Measurements from ENCODE around the gene ECSIT.
"Not testable (repeated sequence)": the region's sequence is repeated elsewhere in the genome, so short reads cannot be mapped to it uniquely, and the experiment has no call there.

Gene ECSIT

DNA sequence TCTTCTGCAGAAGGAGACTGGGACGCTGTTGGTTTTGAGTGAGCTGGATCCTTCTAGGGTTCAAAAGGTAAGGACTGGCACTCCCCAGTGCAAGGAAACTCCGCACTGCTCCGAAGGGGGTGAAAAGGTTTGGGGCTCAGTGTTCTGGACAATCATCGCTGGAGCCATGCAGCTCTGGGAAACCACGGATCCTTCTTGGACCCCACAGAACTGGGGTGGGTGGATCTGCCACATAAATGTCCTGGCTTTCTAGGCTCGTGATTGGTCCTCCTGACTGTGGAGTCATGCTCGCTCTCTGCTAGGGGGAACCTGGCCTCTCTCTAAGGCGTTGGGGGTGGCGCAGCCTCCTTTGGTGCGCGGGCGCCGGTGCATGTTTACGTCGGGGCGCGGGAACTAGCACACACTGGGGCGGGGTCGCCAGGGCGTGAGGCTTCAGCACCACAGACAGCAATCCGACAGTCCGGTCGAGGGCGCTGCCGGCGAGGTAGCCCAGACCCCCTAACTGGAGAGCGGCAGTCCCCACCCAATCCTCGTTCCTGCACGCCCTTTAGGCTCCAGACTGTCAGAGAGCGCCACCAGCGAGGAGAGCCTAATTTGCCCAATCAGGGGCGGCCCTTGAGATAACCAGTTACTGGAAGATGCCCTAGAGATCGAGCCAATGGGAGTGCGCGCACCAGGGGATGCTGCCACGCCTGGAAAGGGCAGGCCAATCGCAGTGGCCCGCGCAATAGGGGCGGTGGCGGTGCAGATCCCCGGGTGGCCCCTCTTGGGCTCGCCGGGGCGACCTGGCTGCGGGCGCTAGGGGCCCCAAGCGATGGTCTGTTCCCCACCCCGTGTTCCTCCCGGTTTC, 47.2 kb downstream of the ECSIT start:
- WGBS = 11% methylated on average over 50 of the region's 50 CpGs
- Histone ChIP-seq H3K9me3 (ENCODE audit: insufficient read depth, low read depth, low read length) (no peaks in the 10 kb centered on the region), H3K27me3 (ENCODE audit: insufficient read depth, low read length) (peaks cover 46% of the 10 kb centered on the region), H3K9ac (ENCODE audit: low read depth, low read length) (no peak overlapping the region), H3K27ac (ENCODE audit: low read depth, low read length) (no peak overlapping the region; the same call in 1 of the 2 replicates), H3K4me3 (ENCODE audit: low read length) (peak overlapping the region; percentile 42), H3K36me3 (ENCODE audit: insufficient read depth, low read length) (no peaks in the 10 kb centered on the region), H3K4me1 (ENCODE audit: insufficient read depth, low read length) (no peaks in the 10 kb centered on the region; the same call in 1 of the 2 replicates)

DNA sequence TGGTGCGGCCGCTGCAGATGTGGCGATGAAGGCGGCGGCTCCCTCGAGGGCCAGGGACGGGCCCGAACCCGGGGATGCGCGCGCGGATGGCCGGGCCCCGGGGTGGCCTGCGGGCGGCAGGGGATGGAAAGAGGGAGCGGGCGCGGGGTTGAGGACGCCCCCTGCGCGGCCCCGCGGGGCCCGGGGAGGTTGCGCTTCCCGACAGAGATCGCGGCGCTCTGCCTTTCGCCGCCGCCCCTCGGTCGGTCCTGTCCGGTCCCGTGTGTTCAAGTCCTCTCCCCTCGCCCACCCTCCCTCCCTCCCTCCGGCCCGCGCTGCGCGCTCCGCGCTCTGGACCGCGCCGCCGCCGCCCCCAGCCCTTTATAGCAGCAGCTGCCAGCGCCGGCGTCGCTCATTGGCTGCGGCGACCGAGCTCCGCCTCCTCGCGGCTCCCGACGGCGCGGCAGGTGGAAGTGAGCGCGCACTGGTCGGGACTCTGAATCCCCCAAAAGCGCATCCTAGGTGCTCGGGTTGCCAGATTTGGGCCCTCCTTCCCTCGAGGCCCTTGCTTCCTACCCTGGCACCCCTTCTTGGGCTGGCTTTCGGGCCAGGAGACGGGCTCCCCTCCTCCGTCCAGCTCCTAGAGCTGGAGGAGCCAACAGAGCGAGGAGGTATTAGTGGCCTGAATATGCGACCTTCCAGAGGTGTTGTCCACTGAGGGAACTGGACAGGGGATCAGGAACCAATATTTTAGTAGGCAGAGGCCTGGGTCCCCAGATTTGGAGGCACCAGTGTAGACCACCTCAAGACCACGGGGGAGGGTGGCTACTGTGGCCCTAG, 48.0 kb downstream of the ECSIT start, which contains the start of gene ELAVL3:
TSS of gene ELAVL3 (minus strand) at position 332 of the 819 bp plus-strand sequence. CDS start 438 bp downstream, outside the sequence.
- no peaks in the 10 kb centered on the region; the same call in 1 of the 2 replicates for H3K4me1 ChIP-seq (ENCODE audit: insufficient read depth, low read length)
- H3K27ac ChIP-seq (ENCODE audit: low read depth, low read length) = no peak within 1 kb of the TSS
- WGBS = 13% methylated on average over 76 of the region's 77 CpGs
- H3K9ac ChIP-seq (ENCODE audit: low read depth, low read length) = no peak within 1 kb of the TSS
- H3K27me3 ChIP-seq (ENCODE audit: insufficient read depth, low read length) = peaks cover 46% of the 10 kb centered on the region
- peak within 1 kb of the TSS; percentile 42; the same call in 1 of the 2 replicates for H3K4me3 ChIP-seq (ENCODE audit: low read length)
- no peaks in the 10 kb centered on the region for H3K36me3 ChIP-seq (ENCODE audit: insufficient read depth, low read length)
- no peaks in the 10 kb centered on the region for H3K9me3 ChIP-seq (ENCODE audit: insufficient read depth, low read depth, low read length)

DNA sequence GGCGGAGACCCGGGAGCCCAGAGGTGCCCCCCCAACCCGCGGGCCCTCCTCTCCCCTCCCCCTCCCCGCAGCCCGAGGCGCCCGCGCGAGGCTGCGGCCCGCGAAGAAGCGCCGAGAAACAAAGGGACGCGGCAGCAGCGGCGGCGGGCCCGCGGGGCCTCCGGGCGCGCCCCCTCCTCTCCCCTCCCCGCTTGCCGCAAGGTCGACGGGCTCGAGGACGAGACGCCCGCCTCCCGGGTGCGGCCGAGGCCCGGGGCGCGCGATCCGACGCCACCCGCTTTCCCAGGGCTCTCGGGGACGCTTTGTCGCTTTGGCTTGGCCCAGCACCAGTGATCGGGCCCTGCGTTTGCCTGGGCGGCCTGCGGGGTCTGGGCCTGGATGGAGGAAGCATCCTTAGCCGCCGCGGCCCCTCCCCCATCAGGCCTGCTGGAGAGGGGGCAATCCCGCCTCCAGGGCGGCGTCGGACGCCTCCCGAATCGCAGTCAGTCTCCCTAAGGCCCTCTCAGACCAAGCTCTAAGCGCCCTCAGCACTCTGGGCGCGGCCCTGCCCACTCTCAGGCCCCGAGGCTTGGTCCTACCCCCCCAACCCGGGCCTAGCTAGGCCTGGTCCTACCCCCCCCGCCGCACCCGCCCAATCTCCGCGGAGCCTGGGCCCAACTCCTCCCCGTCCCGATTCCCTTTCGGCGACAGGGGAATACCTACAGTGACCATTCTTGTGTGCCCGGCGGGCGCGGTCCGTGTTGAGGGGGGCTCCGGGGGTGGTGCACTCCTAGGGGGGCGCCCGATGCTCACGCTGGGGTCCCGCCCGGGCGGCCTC, 48.8 kb downstream of the ECSIT start:
- WGBS = 12% methylated on average over 86 of the region's 86 CpGs
- no peaks in the 10 kb centered on the region for H3K9me3 ChIP-seq (ENCODE audit: insufficient read depth, low read depth, low read length)
- no peak overlapping the region for H3K9ac ChIP-seq (ENCODE audit: low read depth, low read length)
- no peaks in the 10 kb centered on the region; the same call in 1 of the 2 replicates for H3K4me1 ChIP-seq (ENCODE audit: insufficient read depth, low read length)
- H3K36me3 ChIP-seq (ENCODE audit: insufficient read depth, low read length) = no peaks in the 10 kb centered on the region
- peak overlapping the region; percentile 32; the same call in 1 of the 2 replicates for H3K4me3 ChIP-seq (ENCODE audit: low read length)
- no peak overlapping the region for H3K27ac ChIP-seq (ENCODE audit: low read depth, low read length)
- H3K27me3 ChIP-seq (ENCODE audit: insufficient read depth, low read length) = peaks cover 46% of the 10 kb centered on the region

DNA sequence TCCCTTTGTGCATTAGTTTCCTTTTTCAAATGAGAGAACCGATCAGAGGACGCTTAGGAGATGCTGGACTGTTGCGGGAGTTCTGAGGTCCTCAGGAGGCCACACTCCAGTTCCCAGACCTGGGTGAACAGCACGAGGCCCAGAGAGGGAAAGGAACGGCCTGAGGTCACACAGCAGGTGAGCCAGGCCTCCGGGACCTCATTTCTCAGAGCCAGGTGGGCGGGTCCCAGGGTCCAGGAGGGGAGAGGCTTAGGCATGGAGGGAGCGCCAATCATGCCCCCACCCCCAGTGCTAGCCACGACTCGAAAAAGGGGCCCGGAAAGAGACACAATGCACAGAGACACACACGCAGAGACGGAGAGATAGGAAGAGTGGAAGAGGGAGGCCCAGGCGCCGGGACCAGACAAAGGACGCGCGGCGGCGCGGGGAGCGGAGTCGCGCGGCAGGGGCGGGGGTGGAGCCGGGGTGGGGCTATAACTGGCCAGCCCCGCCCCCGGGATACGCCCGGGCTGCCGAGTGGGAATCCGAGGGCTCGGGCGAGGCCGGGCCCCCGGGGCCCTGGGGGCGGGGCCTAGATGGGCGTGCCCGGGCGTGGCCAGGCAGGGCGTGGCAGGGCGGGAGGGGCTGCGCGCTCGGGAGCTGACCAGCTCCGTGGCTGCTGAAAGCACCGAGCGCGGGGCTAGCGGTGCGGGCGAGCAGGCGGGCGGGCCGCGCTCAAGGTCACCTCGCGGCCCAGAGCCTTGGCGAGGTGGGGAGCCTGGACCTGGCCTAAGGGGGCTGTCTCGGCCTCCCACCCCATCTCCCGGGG, 49.6 kb downstream of the ECSIT start:
- no peaks in the 10 kb centered on the region for H3K9me3 ChIP-seq (ENCODE audit: insufficient read depth, low read depth, low read length)
- H3K4me3 ChIP-seq (ENCODE audit: low read length) = peak overlapping the region; percentile 55
- no peak overlapping the region for H3K27ac ChIP-seq (ENCODE audit: low read depth, low read length)
- WGBS = 11% methylated on average over 62 of the region's 62 CpGs
- H3K27me3 ChIP-seq (ENCODE audit: insufficient read depth, low read length) = peaks cover 46% of the 10 kb centered on the region
- no peaks in the 10 kb centered on the region; the same call in 1 of the 2 replicates for H3K4me1 ChIP-seq (ENCODE audit: insufficient read depth, low read length)
- no peak overlapping the region; the same call in 1 of the 2 replicates for H3K9ac ChIP-seq (ENCODE audit: low read depth, low read length)
- no peaks in the 10 kb centered on the region for H3K36me3 ChIP-seq (ENCODE audit: insufficient read depth, low read length)

DNA sequence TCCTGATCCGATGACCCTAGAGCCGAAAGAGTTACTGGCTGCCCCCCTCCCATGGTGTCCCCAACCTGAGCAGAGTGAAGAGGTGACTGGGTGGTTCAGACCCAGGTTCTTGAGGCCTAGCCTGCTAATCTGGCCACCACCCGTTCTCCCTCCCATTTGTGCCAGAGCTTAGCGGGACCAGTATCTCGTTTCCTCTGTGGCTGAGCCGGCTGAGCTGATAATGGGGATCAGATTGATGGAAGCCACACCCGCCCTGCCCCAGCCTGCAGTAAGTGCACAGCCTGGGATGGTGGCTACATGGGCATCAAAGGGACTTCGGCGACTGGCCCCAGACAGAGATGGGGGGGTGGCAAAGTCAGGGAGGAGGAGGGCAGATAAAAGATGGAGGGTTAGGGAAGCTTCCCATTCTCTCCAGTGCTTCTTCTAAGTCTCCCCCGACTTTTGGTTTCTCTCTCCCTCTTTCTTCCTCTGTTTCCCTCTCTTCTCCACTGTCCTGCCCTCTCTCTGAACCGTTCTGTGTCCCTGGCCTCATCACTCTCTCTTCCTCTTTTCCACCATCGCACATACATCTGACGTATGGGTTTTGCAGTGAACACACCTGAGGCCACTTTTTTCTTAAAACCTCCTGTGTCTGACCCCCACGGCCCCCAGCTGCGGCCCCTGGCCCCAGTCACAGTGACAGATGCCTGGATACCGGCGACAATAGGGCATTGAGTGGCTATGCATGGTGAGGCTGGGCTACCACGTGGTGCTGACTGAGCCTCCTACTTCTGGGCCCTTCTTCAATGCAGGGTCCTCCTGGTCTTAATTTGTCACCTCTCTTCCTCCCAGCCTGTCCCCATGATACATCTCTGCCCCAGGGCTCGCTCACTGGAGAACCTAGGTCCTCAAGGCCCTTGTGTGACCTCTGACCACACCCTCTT, 50.5 kb downstream of the ECSIT start:
- Histone ChIP-seq H3K4me1 (ENCODE audit: insufficient read depth, low read length) (no peaks in the 10 kb centered on the region; the same call in 1 of the 2 replicates), H3K4me3 (ENCODE audit: low read length) (no peak overlapping the region), H3K9me3 (ENCODE audit: insufficient read depth, low read depth, low read length) (no peaks in the 10 kb centered on the region), H3K9ac (ENCODE audit: low read depth, low read length) (no peak overlapping the region), H3K27me3 (ENCODE audit: insufficient read depth, low read length) (peaks cover 46% of the 10 kb centered on the region), H3K36me3 (ENCODE audit: insufficient read depth, low read length) (no peaks in the 10 kb centered on the region), H3K27ac (ENCODE audit: low read depth, low read length) (no peak overlapping the region)
- 81% methylated on average over 19 of the region's 19 CpGs for WGBS

DNA sequence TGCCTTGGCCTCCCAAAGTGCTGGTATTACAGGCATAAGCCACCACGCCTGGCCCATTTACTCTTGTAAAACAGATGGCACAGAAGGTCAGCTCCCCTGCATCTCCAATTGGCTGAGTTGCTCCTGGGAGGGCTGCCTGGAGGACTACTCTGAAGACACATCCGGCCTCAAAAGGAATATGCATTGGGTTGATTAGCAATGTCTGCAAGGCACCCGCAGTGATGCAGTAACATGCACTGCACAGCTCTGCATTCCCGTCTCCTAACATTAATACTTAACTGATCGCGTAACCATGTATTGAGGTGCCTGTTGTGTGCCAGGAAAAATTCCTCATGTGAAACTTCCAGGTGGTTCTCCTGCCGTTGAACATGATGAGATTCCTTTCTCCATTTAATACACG, 53.1 kb downstream of the ECSIT start:
- Histone ChIP-seq H3K9ac (ENCODE audit: low read depth, low read length) (no peak overlapping the region), H3K27me3 (ENCODE audit: insufficient read depth, low read length) (peaks cover 29% of the 10 kb centered on the region), H3K27ac (ENCODE audit: low read depth, low read length) (no peak overlapping the region), H3K36me3 (ENCODE audit: insufficient read depth, low read length) (no peaks in the 10 kb centered on the region), H3K4me3 (ENCODE audit: low read length) (no peak overlapping the region), H3K9me3 (ENCODE audit: insufficient read depth, low read depth, low read length) (no peaks in the 10 kb centered on the region), H3K4me1 (ENCODE audit: insufficient read depth, low read length) (no peaks in the 10 kb centered on the region)
- 84% methylated on average over 8 of the region's 8 CpGs for WGBS

DNA sequence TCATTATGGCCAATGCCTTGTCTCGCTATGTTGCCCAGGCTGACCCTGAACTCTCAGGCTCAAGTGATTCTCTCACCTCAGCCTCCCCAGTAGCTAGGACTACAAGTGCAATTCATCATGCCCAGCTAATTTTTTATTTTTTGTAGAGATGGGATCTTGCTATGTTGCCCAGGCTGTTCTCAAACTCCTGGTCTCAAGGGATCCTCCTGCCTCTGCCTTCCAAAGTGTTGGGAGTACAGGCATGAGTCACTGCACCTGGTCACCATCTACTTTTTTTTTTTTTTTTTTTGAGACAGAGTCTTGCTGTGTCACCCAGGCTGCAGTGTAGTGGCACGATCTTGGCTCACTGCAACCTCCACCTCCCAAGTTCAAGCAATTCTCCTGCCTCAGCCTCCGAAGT, 53.6 kb downstream of the ECSIT start:
- H3K9ac ChIP-seq (ENCODE audit: low read depth, low read length); H3K4me1 ChIP-seq (ENCODE audit: insufficient read depth, low read length); H3K27ac ChIP-seq (ENCODE audit: low read depth, low read length); H3K9me3 ChIP-seq (ENCODE audit: insufficient read depth, low read depth, low read length); H3K4me3 ChIP-seq (ENCODE audit: low read length); H3K36me3 ChIP-seq (ENCODE audit: insufficient read depth, low read length): not testable (repeated sequence)
- peaks cover 25% of the 10 kb centered on the region for H3K27me3 ChIP-seq (ENCODE audit: insufficient read depth, low read length)
- 94% methylated on average over 3 of the region's 3 CpGs for WGBS

DNA sequence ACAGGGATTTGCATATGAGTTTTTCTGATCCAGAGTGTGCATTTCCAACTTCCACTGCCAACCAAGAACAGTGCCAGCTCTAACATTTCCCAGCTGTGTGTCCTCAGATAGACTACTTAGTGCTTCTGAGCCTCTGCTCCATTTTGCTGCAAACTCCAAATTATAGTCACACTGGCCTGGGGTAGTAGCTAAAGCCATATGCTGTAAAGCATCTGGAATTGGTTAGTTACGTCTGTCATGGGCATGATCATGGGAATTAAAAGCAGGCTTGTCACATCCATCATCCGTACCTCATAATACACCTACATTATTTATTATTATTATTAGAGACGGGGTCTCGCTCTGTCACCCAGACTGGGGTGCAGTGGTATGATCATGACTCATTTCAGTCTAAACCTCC, 55.2 kb downstream of the ECSIT start:
- 95% methylated on average over 4 of the region's 4 CpGs for WGBS
- Histone ChIP-seq H3K9ac (ENCODE audit: low read depth, low read length) (no peak overlapping the region), H3K4me1 (ENCODE audit: insufficient read depth, low read length) (no peaks in the 10 kb centered on the region)

DNA sequence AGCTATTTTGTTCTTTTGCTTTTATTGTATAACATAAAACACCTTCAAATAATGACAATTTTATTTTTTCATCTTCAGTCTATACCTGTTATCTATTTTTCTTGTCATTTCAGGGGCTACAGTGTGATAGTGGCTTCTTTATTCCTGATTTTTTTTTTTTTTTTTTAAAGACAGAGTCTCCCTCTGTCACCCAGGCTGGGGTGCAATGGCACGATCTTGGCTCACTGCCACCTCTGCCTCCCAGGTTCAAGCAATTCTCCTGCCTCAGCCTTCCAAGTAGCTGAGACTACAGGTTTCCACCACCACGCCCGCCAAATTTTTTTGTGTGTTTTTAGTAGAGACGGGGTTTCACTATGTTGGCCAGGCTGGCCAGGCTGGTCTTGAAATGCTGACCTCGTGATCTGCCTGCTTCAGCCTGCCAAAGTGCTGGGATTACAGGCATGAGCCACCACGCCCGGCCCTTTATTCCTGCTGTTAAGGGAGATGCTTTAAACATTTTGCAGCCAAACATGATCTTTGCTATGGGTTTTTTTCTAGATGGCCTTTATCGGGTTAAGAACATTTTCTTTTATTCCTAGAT, 60.6 kb downstream of the ECSIT start:
- not testable (repeated sequence) for H3K9me3 ChIP-seq (ENCODE audit: insufficient read depth, low read depth, low read length); H3K9ac ChIP-seq (ENCODE audit: low read depth, low read length); H3K4me1 ChIP-seq (ENCODE audit: insufficient read depth, low read length); H3K36me3 ChIP-seq (ENCODE audit: insufficient read depth, low read length); H3K27me3 ChIP-seq (ENCODE audit: insufficient read depth, low read length); H3K4me3 ChIP-seq (ENCODE audit: low read length); H3K27ac ChIP-seq (ENCODE audit: low read depth, low read length)
- WGBS = 89% methylated on average over 7 of the region's 8 CpGs

More for the DNA sequence above, 55.2 kb downstream of the ECSIT start:
- Histone ChIP-seq H3K27me3 (ENCODE audit: insufficient read depth, low read length) (peaks cover 9% of the 10 kb centered on the region), H3K9me3 (ENCODE audit: insufficient read depth, low read depth, low read length) (no peaks in the 10 kb centered on the region), H3K27ac (ENCODE audit: low read depth, low read length) (no peak overlapping the region), H3K36me3 (ENCODE audit: insufficient read depth, low read length) (no peaks in the 10 kb centered on the region), H3K4me3 (ENCODE audit: low read length) (no peak overlapping the region)
